GM21515 (cell line): Measurements from ENCODE around the gene ARHGDIB.
A peak's percentile ranks its signal among the peaks of the same experiment; 100 is the strongest.

Experiments
- ATAC-seq: cut with Tn5 transposase; IDR thresholded peaks from one replicate; pipeline ENCODE4 v1.9.1; 2021; ENCODE audit not compliant: unreplicated experiment

ARHGDIB gene

DNA sequence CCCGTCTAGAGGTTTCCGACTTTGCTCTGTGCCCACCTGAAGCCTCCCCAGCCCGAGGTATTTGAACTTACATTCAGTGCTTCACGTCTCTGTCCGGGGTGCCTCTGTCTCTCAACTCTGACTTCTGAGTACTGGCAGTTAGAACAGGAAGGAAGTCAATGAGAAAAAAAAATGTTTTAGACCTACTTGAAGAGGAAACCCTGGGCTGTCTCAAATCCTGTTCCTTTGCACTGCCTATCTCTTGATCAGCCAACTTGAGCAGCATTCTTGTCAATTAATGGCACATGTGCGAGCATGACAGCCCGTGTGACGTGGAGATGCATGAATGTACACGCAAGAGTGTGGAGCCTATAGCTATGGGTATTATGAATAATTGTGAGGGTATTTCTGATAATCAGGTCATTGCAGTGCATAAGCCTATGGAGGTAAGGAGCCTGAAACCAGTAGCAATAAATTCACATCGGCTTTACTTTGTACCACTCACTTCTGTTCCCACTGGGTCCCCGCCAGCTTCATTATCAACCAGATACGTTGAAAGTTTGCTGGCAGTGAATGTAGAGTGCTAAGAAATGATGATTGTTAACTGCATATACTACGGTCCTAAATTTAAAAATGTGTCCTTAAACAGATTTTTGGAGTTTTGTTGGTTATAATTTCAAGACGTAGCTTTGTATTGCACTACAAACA is at the start of gene ARHGDIB:
ARHGDIB (minus strand) TSS at position 136 of the 687 bp plus-strand sequence. CDS start 10,889 bp downstream, outside the sequence.
- ATAC-seq, result peak; percentile 63

DNA sequence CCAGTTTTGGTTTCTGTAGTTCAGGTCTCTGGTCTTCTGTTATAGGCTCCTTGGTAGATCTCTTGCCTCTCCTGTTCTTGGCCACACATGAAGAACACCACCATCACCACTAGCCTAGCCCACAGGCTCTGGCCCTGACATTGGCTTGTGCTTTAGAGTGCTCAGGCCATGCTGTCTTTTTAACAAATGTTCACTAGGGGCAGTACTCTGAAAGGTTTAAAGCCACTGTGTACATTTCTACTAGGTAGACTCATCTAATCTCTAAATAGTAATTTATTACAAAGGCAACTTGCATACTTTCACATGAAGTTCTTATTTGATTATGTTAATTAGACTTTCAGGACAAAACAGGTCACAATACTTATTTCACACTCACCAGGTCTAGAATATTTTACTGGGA is 49.8 kb upstream of the ARHGDIB start:
- no peak for ATAC-seq

GRCh38 chr12:15007551-15007950 is 46.1 kb upstream of the ARHGDIB start:
- ATAC-seq, result no peak

- no peak for ATAC-seq
Measured at GRCh38 chr12:15005064-15005463, 43.7 kb upstream of the ARHGDIB start.

GRCh38 chr12:15004421-15004820 is 43.0 kb upstream of the ARHGDIB start:
- no peak for ATAC-seq

- ATAC-seq, result no peak
Measured at GRCh38 chr12:15001733-15002382, 40.5 kb upstream of the ARHGDIB start.

GRCh38 chr12:15000575-15000974 is 39.2 kb upstream of the ARHGDIB start:
- no peak for ATAC-seq

GRCh38 chr12:14999695-15000365 is 38.4 kb upstream of the ARHGDIB start:
- ATAC-seq, result no peak

GRCh38 chr12:14999021-14999694 is 37.8 kb upstream of the ARHGDIB start:
- ATAC-seq, result no peak

- no peak for ATAC-seq
Measured at GRCh38 chr12:14997998-14998397, 36.6 kb upstream of the ARHGDIB start.

DNA sequence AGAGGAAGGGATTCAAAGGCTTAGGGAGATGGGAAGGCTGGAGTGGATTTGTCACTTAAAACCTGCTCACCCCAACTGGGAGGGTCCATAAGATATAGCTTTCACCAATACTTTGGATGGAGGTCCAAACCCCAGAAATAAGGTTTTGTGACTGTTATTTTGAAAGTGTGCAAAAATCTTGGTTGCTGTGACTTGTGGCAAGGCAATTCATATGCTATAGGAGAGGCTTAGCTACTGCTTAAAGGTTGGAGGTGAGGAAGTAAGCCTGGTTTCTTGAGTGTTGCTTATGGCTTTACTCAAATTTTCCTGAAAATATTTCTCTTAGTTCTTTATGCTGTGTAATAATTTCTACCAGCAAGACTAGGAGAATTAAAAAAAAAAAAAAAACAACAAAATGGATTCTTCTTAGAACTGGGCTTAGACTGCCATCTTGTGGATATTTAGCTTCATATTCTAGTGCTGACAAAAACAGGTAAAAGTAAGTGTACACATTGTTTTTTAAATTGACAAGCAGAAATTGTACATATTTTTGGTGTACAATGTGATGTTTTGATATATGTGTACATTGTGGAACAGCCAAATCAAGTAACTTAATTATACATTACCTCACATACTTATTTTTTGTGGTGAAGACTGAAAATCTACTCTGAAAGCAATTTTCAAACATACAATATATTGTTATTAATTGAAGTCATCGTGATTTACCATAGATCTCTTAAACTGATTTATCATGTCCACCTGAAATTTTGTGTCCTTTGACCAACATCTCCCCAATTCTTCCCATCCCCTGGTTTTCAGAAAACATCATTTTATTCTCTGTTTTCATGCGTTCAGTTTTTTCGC is 34.4 kb upstream of the ARHGDIB start:
- no peak for ATAC-seq

GRCh38 chr12:14994610-14995009 is 33.2 kb upstream of the ARHGDIB start:
- ATAC-seq, result no peak

GRCh38 chr12:14993537-14994266 is 32.3 kb upstream of the ARHGDIB start:
- ATAC-seq, result no peak

DNA sequence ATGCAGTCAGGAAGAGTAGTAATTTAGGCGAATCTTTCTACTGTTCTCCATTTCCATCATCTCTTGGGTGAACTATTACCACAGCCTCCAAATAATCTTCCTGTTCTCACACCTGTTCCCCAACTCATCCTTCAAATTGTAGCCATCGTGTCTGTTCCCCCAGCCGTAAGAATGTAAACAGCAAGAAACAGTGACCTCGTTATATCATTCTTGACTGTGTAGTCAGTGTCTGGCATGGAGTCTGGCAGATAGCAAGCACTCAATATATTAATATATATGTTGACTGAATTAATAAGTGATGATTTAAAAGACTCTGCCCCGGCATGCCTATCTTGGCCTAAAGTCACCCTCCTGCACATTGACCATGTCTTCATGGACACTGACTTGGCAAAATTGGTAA is 31.7 kb upstream of the ARHGDIB start:
- no peak for ATAC-seq

DNA sequence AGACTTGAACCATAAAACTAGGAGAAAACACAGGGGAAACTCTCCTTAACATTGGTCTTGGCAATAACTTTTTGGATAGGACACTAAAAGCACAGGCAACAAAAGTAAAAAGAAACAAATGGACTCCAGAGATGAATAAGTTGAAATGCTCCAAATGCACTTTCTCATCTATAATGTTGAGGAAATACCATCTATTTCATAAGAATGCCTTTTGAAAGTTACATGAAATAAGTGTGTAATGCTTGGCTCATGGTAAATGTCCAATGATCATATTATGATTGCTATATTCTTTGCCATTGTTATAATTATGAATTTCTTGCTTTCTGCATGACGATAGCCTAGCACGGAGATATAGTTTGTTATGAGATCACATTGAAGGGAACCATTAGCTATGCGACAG is 31.3 kb upstream of the ARHGDIB start:
- ATAC-seq, result no peak

DNA sequence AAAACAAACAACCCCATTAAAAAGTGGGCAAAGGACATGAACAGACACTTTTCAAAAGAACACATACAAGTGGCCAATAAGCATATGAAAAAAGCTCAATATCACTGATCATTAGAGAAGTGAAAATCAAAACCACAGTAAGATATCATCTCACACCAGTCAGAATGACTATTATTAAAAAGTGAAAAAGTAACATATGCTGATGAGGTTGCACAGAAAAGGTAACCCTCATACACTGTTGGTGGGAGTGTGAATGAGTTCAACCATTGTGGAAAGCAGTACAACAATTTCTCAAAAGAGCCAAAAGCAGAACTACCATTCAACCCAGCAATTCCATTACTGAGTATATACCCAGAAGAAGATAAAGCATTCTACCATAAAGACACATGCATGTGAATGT is 29.7 kb upstream of the ARHGDIB start:
- ATAC-seq, result no peak

- peak; percentile 65 for ATAC-seq
Measured at GRCh38 chr12:14989790-14990189, 28.4 kb upstream of the ARHGDIB start.

DNA sequence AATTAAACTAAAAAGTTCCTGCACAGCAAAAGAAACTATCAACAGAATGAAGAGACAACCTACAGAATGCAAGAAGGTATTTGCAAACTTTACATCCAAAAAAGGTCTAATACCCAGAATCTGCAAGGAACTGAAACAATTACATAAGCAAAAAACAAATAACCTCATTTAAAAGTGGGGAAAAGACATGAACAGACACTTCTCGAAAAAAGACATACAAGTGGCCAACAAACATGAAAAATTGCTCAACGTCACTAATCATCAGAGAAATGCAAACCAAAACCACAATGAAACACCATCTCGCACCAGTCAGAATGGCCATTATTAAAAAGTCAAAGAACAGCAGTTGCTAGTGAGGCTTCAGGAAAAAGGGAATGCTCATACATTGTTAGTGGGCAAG is 26.6 kb upstream of the ARHGDIB start:
- ATAC-seq, result no peak

DNA sequence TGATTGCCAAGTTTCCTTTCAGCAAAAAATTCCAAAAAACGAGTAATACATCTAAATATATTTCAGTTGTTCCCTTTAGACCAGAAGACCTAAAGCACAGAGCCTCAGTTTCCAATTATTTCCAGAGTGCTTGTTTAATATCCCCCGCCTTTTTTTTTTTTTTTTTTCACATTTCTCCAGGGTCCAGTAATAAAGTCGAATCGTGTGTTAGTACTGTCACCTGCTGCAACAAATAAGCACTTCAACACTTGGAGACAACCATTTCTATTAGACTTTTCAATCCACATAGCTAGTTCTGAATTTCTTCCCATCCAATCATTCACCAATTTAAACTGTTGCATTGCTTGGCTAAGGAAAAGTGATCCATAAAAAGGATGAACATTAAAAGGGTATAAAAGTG is 25.0 kb upstream of the ARHGDIB start:
- no peak for ATAC-seq

DNA sequence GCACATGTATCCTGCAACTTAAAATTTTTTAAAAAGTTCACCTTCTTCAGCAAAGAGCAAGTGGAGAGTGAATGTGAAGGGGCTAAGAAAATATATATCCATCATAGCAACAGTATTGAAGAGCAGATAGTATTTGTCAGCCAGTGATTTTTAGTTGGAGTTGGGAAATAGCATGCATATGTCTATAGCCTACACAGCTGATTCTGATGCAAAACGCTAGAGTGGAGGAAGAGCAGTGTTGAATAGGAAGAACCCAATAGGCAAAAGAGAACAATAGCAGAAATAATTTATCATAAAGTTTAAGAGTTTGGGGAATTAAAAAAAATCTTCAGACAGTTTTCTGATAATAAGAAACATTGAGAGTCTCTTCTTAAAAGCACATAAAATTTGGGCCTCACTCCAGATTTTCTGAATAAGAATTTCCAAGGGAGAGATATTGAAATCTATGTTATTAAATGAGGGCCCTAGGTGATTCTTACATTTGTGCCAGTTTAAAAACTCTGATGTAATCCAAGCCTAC is 23.4 kb upstream of the ARHGDIB start:
- ATAC-seq, result no peak
